Left lung (tissue), 10 donors: ENCODE measurements around the gene DDTL. TPM values are rescaled to one million over a fixed set of nuclear protein-coding genes. Genes with fewer than 3 reads are reported as not detected.
A peak's percentile ranks its signal among the peaks of the same experiment; 100 is the strongest.
"Not testable (repeated sequence)": the region's sequence is repeated elsewhere in the genome, so short reads cannot be mapped to it uniquely, and the experiment has no call there.

Experiments used
- ATAC-seq: fragments of 200-7000 bp; cut with Tn5 transposase; one replicate; pipeline ENCODE4 v1.9.1; 2020; ENCODE audit warnings: moderate library complexity
- DNase-seq, 4 donors: peaks; one replicate each; pipeline ENCODE4 v3.0.0-alpha.2; 2013 to 2020
- H3K27ac ChIP-seq, 2 donors: fragments of 200-600 bp; sonication (generic) in 1 of 2; one replicate each; pipeline versions ENCODE4 v1.5.0 to v1.8.0; 2020 to 2021
- H3K27me3 ChIP-seq, 2 donors: fragments of 200-600 bp; sonication (generic) in 1 of 2; one replicate each; pipeline versions ENCODE4 v1.5.0 to v1.8.0; 2020 to 2021
- H3K36me3 ChIP-seq, 2 donors: fragments of 200-600 bp; sonication (generic) in 1 of 2; one replicate each; pipeline versions ENCODE4 v1.5.0 to v1.8.0; 2020 to 2021
- H3K4me1 ChIP-seq, 2 donors: fragments of 200-600 bp; one replicate each; pipeline ENCODE4 v1.8.0; 2021
- H3K4me3 ChIP-seq, 2 donors: fragments of 200-600 bp; sonication (generic) in 1 of 2; one replicate each; pipeline versions ENCODE4 v1.5.0 to v1.8.0; 2020 to 2021; ENCODE audit warnings: mild to moderate bottlenecking in 1 of 2
- H3K9me3 ChIP-seq, 2 donors: fragments of 200-600 bp; sonication (generic) in 1 of 2; one replicate each; pipeline versions ENCODE4 v1.5.0 to v1.8.0; 2020 to 2021
- CTCF ChIP-seq, 2 donors: fragments of 200-600 bp; sonication (generic) in 1 of 2; IDR thresholded peaks; one replicate each; pipeline versions ENCODE4 v1.5.0 to v1.8.0; 2021; ENCODE audit warnings: antibody characterized with exemption in 2 of 2
- intact Hi-C, 2 donors: fragments of 100-400 bp; cut with DNase I; formaldehyde crosslinking; loops; one replicate each; pipeline versions ENCODE4 v1.11.2 to v1.14.2; 2022
- polyA plus RNA-seq, 6 donors: library from polyadenylated mRNA; unstranded; fragments of 120-200 nt; gene quantifications; one replicate each; pipeline ENCODE4 v1.2.1, GENCODE V29; 2013; ENCODE audit not compliant: insufficient read length in 6 of 6
- total RNA-seq, 2 donors: library from RNA; stranded (reverse); fragmentation: NEBNext Ultra II Directional; extraction: Animal tissue kit (Norgen Biotek cat#: 25700); gene quantifications; one replicate each; pipeline ENCODE4 v1.2.1, GENCODE V29; 2021
- donor health status: DM: no; HTN: yes; CAD: no.
- donor health status: DM: no; HTN: no; CAD: no.

DDTL gene
- total and polyA plus RNA-seq, 8 donors: 2.4 to 12.3 (median 9.0) TPM; not detected in 1

DNA sequence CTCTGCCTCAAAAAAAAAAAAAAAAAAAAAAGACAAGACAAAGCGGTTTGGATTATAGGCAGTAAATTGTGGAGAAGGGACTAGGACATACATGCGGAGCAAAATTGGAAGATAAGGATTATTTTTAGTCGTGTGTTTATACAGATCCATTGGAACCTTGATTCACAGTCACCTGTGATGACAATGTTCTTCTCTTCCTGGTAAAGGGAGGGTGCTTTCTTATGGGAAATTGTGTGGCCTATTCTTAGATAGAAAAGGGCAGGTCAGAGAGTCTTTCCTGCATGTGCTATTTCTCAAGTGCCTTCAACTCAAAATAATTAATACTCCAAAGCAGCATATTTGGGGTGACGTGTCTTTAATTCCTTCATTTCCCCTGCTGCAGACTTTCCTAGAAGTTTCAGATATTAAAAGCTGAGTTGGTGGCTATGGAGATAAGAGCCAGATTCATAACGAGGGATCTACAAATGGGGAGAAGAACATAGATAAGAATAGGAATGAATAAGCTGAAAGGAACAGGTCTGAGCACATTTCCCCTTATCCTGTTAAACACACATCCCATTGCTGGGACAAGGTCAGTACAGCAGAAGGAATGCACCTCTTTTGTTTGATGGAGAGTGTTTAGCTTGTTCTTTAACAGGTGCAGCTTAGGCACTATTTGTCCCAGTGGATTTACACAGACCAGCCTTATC is 28.2 kb upstream of the DDTL start:
- Histone ChIP-seq H3K4me1 (no peaks in the 10 kb centered on the region), H3K4me3 (no peak overlapping the region), H3K27ac (no peak overlapping the region), H3K36me3 (no peaks in the 10 kb centered on the region), H3K9me3 (no peaks in the 10 kb centered on the region), H3K27me3 (no peaks in the 10 kb centered on the region)
- TF ChIP-seq CTCF (IDR thresholded peaks at IDR 0.05): no peak
- ATAC-seq: peak; percentile 80
- intact Hi-C loops: no loop called here
- peak in 1 of 4 donors; percentile 38 for DNase-seq

- ATAC-seq (no peak), DNase-seq (no peak)
- Histone ChIP-seq H3K36me3 (no peaks in the 10 kb centered on the region), H3K4me3 (no peak overlapping the region), H3K4me1 (no peaks in the 10 kb centered on the region), H3K27me3 (no peaks in the 10 kb centered on the region), H3K27ac (no peak overlapping the region), H3K9me3 (no peaks in the 10 kb centered on the region)
- intact Hi-C loops: no loop called here
- no peak for TF ChIP-seq CTCF (IDR thresholded peaks at IDR 0.05)
Observed at GRCh38 chr22:23939017-23939357, 27.7 kb upstream of the DDTL start.

DNA sequence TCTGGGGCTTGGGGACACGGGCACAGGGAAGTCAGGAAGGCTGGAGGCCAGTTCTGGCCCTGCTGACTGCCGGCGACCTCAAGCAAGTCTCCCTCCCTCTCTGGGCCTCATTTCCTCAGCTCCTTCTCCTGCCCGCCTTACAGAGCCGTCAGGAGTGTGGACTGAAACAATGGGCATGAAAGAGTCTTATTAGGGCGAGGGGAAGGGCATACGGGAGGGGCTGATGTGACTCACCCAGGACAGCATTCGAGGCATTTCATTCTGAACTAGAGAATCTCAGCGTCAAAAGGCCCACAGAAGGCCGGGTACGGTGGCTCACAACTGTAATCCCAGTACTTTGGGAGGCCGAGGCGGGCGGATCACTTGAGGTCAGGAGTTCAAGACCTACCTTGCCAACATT is 26.5 kb upstream of the DDTL start:
- H3K27me3 ChIP-seq, H3K27ac ChIP-seq, H3K9me3 ChIP-seq, H3K4me1 ChIP-seq, intact Hi-C loops, H3K36me3 ChIP-seq, ATAC-seq, DNase-seq, H3K4me3 ChIP-seq: not testable (repeated sequence)

DNA sequence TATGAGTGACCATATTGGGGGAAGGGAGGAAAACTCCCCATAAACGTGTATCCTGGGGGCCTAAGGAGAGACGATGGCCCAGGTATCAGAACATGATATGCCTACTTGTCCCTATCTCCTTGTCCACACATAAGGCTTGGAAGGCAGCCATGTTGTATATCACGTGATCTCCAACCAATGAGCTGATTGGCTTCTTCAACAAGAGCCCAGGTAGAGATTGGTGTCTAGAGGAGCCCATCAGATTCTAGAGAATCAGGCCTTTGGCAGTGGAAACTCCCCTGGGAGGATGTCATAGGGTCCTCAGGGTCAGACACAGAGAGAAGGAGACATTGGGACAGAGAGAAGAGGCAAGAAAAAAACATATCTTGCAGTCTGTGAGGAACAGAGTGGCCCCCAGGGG is 19.3 kb upstream of the DDTL start:
- H3K4me1 ChIP-seq, intact Hi-C loops, H3K36me3 ChIP-seq, H3K9me3 ChIP-seq, H3K27me3 ChIP-seq, H3K4me3 ChIP-seq, H3K27ac ChIP-seq, ATAC-seq, DNase-seq: not testable (repeated sequence)

GRCh38 chr22:23949764-23950163 is 16.9 kb upstream of the DDTL start:
- H3K27me3 ChIP-seq, H3K36me3 ChIP-seq, H3K27ac ChIP-seq, ATAC-seq, H3K4me1 ChIP-seq, H3K4me3 ChIP-seq, intact Hi-C loops, DNase-seq, H3K9me3 ChIP-seq: not testable (repeated sequence)

DNA sequence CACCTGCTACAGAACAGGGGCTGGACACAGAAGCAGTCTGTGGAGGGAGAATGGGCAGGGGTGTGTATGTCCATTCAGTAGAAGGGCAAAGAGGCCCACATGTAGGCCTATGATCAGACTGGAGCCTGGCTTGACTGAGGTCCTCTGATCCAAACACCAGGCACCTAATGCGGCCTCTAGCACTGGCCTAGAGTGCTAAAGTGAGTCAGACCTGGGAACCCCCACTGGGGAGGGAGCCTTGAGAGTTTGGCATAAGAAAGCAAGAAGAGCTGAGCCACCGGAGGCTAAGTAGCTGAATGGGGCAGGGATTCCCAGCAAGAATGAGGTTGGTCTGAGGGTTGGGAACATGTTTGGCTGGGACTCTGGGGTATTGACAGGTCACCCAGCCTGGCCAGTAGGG is 15.3 kb upstream of the DDTL start:
- DNase-seq, H3K9me3 ChIP-seq, H3K4me1 ChIP-seq, H3K27ac ChIP-seq, H3K4me3 ChIP-seq, intact Hi-C loops, H3K27me3 ChIP-seq, H3K36me3 ChIP-seq: not testable (repeated sequence)
- ATAC-seq: peak; percentile 40

GRCh38 chr22:23952794-23953405 is 13.8 kb upstream of the DDTL start:
- intact Hi-C loops, H3K4me1 ChIP-seq, H3K27me3 ChIP-seq, H3K9me3 ChIP-seq, H3K4me3 ChIP-seq, ATAC-seq, DNase-seq, H3K27ac ChIP-seq, H3K36me3 ChIP-seq: not testable (repeated sequence)

- H3K27ac ChIP-seq, H3K27me3 ChIP-seq, H3K36me3 ChIP-seq, DNase-seq, ATAC-seq, intact Hi-C loops, H3K4me3 ChIP-seq, H3K4me1 ChIP-seq, H3K9me3 ChIP-seq: not testable (repeated sequence)
Observed at GRCh38 chr22:23953485-23953884, 13.2 kb upstream of the DDTL start.

GRCh38 chr22:23954193-23954990 is 12.3 kb upstream of the DDTL start:
- H3K27me3 ChIP-seq, H3K27ac ChIP-seq, ATAC-seq, H3K9me3 ChIP-seq, H3K36me3 ChIP-seq, H3K4me3 ChIP-seq, H3K4me1 ChIP-seq, DNase-seq, intact Hi-C loops: not testable (repeated sequence)

GRCh38 chr22:23954991-23955305 is 11.7 kb upstream of the DDTL start:
- peak; percentile 23 for ATAC-seq
- intact Hi-C loops, H3K9me3 ChIP-seq, H3K4me1 ChIP-seq, H3K27ac ChIP-seq, H3K27me3 ChIP-seq, H3K36me3 ChIP-seq, H3K4me3 ChIP-seq, DNase-seq: not testable (repeated sequence)

- H3K4me3 ChIP-seq, H3K4me1 ChIP-seq, H3K9me3 ChIP-seq, H3K27ac ChIP-seq, DNase-seq, intact Hi-C loops, ATAC-seq, H3K27me3 ChIP-seq, H3K36me3 ChIP-seq: not testable (repeated sequence)
Observed at GRCh38 chr22:23955886-23956285, 10.8 kb upstream of the DDTL start.
